ENCODE data around the gene F2RL1. TPM values are rescaled to one million over a fixed set of nuclear protein-coding genes. Genes with fewer than 3 reads are reported as not detected.

Gene F2RL1
- polyA plus RNA-seq, 1 experiment = 0.16 TPM

DNA sequence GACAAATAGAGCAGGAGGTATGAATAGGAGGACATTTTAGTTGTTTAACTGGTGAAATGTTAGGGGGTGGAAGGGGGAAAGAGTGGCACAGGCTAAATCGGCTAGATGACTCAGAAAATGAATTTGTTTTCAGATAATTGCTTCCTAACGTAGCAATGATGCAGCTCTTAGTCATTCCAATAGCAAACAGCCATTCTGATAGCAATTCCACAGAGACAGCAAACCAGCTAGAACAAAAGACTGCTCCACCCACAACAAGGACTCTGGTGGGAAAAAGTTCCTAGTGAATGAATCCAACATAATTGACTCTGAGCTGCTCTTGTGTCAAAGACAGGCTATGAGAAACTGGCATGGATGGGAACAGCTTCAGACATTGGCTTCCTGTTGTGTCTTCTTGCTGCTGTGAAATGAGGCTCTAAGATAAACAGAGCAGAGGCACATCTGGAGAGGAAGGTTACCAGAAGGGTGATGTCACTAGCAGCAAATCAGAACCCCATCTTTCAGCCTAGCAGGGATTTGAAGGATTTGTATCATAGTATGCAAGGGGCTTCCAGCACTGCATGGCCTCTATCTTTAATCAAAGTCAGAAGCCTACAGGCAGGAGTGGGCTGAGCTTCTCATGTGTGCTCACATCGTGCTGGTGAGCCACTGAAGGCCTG lies 28.1 kb upstream of the F2RL1 start:
- TF ChIP-seq, protein P1, sequence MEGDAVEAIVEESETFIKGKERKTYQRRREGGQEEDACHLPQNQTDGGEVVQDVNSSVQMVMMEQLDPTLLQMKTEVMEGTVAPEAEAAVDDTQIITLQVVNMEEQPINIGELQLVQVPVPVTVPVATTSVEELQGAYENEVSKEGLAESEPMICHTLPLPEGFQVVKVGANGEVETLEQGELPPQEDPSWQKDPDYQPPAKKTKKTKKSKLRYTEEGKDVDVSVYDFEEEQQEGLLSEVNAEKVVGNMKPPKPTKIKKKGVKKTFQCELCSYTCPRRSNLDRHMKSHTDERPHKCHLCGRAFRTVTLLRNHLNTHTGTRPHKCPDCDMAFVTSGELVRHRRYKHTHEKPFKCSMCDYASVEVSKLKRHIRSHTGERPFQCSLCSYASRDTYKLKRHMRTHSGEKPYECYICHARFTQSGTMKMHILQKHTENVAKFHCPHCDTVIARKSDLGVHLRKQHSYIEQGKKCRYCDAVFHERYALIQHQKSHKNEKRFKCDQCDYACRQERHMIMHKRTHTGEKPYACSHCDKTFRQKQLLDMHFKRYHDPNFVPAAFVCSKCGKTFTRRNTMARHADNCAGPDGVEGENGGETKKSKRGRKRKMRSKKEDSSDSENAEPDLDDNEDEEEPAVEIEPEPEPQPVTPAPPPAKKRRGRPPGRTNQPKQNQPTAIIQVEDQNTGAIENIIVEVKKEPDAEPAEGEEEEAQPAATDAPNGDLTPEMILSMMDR (IDR thresholded peaks at IDR 0.05; ENCODE audit: insufficient read depth, low read depth, low read length) = no peak
- CTCF ChIA-PET = interaction anchor here (1.0 to 4.2 kb wide), 3 partner anchors 16 to 189 kb away, joined by 3 to 24 read pairs (median 4); no protein-coding TSS in a partner anchor
- H3K27me3 ChIP-seq (ENCODE audit: control insufficient read depth, insufficient read depth, low read length) = no peaks in the 10 kb centered on the region
- POLR2A ChIA-PET = no interaction called here
- no peaks in the 10 kb centered on the region for H3K36me3 ChIP-seq (ENCODE audit: control insufficient read depth, insufficient read depth, low read length)
- peak; percentile 90 for DNase-seq (ENCODE audit: low read depth)
- H3K4me3 ChIP-seq (ENCODE audit: low read depth, low read length) = no peak overlapping the region

DNA sequence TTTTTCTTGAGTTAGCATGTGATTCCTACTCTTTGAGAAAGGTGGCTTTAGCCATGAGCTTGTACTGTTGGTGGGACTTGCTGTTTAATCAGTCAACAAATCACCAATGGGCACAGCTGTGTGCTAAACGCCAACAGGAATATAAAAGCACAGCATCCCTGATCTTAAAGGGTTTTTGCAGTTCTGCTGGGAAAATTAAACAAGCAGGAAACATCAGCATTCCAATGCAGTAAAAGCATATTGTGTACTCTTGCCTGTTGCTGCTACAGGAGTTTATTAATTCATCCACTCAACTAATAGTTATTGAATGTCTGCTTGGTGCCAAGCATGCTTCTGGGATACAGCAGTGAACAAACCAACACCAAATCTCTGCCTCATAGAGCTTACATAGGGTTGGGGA lies 27.4 kb upstream of the F2RL1 start:
- DNase-seq (ENCODE audit: low read depth) = no peak
- Histone ChIP-seq H3K36me3 (ENCODE audit: control insufficient read depth, insufficient read depth, low read length) (no peaks in the 10 kb centered on the region), H3K4me3 (ENCODE audit: low read depth, low read length) (no peak overlapping the region), H3K27me3 (ENCODE audit: control insufficient read depth, insufficient read depth, low read length) (no peaks in the 10 kb centered on the region)
- TF ChIP-seq, protein P1 (IDR thresholded peaks at IDR 0.05; ENCODE audit: insufficient read depth, low read depth, low read length) = no peak
- POLR2A ChIA-PET = no interaction called here
- CTCF ChIA-PET = interaction anchor here (4.2 kb wide), 1 partner anchor 17 kb away, joined by 24 read pairs; no protein-coding TSS in a partner anchor

DNA sequence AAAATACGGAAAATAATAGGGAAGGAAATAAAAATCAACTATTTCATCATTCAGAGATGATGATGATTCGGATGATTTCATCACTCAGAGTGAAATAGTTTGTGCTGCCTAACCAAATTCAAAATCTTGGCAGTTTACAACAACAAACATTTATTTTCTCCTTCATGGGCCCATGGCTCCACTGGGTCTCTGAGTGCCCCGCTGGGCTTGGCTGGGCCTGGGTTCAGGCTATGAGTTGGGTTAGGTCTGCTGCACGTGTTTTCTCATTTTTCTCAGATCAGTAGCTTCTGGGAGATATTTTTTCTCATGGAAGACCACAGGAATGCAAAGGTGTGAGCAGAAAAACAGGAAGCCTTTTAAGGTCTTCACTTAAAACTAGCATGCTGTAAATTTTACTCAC lies 24.0 kb upstream of the F2RL1 start:
- ChIA-PET CTCF (interaction anchor here (0.6 kb wide), 1 partner anchor 454 kb away, joined by 3 read pairs; no protein-coding TSS in a partner anchor), POLR2A (no interaction called here)
- no peak for DNase-seq (ENCODE audit: low read depth)
- H3K36me3 ChIP-seq (ENCODE audit: control insufficient read depth, insufficient read depth, low read length) = no peaks in the 10 kb centered on the region
- TF ChIP-seq, protein P1 (IDR thresholded peaks at IDR 0.05; ENCODE audit: insufficient read depth, low read depth, low read length) = no peak
- H3K4me3 ChIP-seq (ENCODE audit: low read depth, low read length) = no peak overlapping the region
- no peaks in the 10 kb centered on the region for H3K27me3 ChIP-seq (ENCODE audit: control insufficient read depth, insufficient read depth, low read length)

DNA sequence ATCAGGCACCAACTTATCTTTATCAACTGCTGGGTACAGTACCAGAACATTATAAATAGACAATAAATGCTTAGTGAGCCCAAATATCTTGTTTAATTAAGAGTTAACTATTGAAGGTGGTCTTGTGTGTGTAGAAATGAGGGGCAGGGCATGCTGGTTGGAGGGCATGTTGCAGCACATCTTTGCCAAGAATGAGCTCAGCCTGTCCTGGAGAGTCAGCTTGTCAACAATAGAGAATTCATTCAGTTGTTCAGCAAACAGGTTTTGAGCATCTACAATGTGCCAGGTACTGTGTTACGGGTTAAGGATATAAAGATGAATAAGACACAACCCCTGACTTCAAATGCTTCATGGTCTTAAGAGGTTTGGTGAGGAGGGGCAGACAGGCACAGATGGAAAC lies 19.2 kb upstream of the F2RL1 start:
- peaks cover 2% of the 10 kb centered on the region for H3K27me3 ChIP-seq (ENCODE audit: control insufficient read depth, insufficient read depth, low read length)
- TF ChIP-seq, protein P1 (IDR thresholded peaks at IDR 0.05; ENCODE audit: insufficient read depth, low read depth, low read length) = no peak
- POLR2A ChIA-PET = no interaction called here
- H3K4me3 ChIP-seq (ENCODE audit: low read depth, low read length) = no peak overlapping the region
- CTCF ChIA-PET = no interaction called here
- H3K36me3 ChIP-seq (ENCODE audit: control insufficient read depth, insufficient read depth, low read length) = no peaks in the 10 kb centered on the region
- DNase-seq (ENCODE audit: low read depth) = no peak

DNA sequence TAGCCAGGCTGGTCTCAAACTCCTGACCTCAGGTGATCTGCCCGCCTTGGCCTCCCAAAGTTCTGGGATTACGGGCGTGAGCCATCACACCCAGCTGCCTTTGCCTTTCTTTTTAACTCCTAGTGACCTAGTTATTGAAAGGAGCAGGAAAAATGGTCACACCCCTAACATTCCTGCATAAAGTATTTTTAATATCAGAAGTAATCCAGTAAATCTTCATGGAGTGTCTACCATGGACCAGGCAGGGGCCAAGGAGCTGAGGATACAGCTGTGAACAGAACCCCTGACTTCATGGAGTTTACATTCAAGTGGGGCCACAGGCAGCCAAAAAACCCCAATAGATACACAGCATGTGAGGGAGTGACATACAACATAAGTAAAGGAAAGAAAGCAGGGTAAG lies 18.3 kb upstream of the F2RL1 start:
- CTCF ChIA-PET = no interaction called here
- no peak overlapping the region for H3K4me3 ChIP-seq (ENCODE audit: low read depth, low read length)
- no peak for DNase-seq (ENCODE audit: low read depth)
- H3K36me3 ChIP-seq (ENCODE audit: control insufficient read depth, insufficient read depth, low read length) = no peaks in the 10 kb centered on the region
- TF ChIP-seq, protein P1 (IDR thresholded peaks at IDR 0.05; ENCODE audit: insufficient read depth, low read depth, low read length) = no peak
- POLR2A ChIA-PET = no interaction called here
- peaks cover 2% of the 10 kb centered on the region for H3K27me3 ChIP-seq (ENCODE audit: control insufficient read depth, insufficient read depth, low read length)
